ENCODE results near the gene SUCNR1.
"Not testable (repeated sequence)": the region's sequence is repeated elsewhere in the genome, so short reads cannot be mapped to it uniquely, and the experiment has no call there.

SUCNR1 gene

DNA sequence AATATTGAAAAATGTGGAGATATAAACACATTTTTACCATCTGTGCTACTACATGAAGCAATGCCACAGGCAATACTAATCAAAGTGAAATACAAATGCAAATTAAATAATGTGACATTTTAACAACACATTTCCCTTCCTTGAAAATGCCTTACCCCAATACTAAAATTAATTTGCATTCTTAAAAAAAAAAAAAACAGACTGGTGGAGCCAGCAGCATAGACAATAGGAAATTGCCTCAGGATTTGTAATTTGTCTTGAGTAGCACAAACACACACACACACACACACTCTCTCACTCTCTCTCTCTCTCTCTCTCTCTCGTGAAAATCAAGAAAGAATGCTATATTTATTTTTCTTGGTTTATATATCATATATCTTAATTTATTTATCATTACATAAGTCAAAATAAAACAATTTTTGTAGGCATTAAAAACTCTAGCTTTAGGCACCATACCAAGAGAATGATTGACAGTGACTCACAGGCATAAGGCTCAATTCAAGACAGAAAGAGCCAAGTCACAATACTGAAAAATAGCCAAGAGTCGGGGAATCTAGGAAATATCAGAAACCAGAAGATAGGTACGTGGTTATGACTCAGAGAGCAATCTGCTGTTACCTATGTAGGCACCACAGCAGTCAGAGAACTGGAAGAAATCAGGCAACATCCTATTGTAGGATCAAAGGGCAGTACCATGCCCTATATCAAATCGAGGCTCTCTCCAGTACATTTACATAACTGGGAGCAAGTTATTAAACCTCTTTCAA is 23.0 kb downstream of the SUCNR1 start:
- peak; percentile 48 for ATAC-seq
- TF ChIP-seq ZC3H10 (CRISPR knock-in tag; IDR thresholded peaks at IDR 0.05) (no peak), CSDC2 (CRISPR knock-in tag; IDR thresholded peaks at IDR 0.05) (no peak), PPARA (CRISPR knock-in tag; IDR thresholded peaks at IDR 0.05; ENCODE audit: borderline replicate concordance) (no peak), RARB (CRISPR knock-in tag; IDR thresholded peaks at IDR 0.05) (no peak), ZFP3 (CRISPR knock-in tag; IDR thresholded peaks at IDR 0.05) (no peak), ARNTL (CRISPR knock-in tag; IDR thresholded peaks at IDR 0.05; ENCODE audit: borderline replicate concordance, low read depth) (no peak), SNAI2 (CRISPR knock-in tag; IDR thresholded peaks at IDR 0.05) (no peak), ISL1 (CRISPR knock-in tag; IDR thresholded peaks at IDR 0.05) (no peak), TCF4 (CRISPR knock-in tag; IDR thresholded peaks at IDR 0.05; ENCODE audit: borderline replicate concordance) (no peak), GLIS3 (CRISPR knock-in tag; IDR thresholded peaks at IDR 0.05) (no peak), ZNF565 (CRISPR knock-in tag; conservative IDR thresholded peaks at IDR 0.05; ENCODE audit: low read depth) (no peak), BACH2 (CRISPR knock-in tag; IDR thresholded peaks at IDR 0.05; ENCODE audit: borderline replicate concordance) (no peak), TOX (CRISPR knock-in tag; IDR thresholded peaks at IDR 0.05; ENCODE audit: borderline replicate concordance) (no peak)
- TF ChIP-seq, protein P1, sequence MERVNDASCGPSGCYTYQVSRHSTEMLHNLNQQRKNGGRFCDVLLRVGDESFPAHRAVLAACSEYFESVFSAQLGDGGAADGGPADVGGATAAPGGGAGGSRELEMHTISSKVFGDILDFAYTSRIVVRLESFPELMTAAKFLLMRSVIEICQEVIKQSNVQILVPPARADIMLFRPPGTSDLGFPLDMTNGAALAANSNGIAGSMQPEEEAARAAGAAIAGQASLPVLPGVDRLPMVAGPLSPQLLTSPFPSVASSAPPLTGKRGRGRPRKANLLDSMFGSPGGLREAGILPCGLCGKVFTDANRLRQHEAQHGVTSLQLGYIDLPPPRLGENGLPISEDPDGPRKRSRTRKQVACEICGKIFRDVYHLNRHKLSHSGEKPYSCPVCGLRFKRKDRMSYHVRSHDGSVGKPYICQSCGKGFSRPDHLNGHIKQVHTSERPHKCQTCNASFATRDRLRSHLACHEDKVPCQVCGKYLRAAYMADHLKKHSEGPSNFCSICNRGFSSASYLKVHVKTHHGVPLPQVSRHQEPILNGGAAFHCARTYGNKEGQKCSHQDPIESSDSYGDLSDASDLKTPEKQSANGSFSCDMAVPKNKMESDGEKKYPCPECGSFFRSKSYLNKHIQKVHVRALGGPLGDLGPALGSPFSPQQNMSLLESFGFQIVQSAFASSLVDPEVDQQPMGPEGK (CRISPR knock-in tag; IDR thresholded peaks at IDR 0.05; ENCODE audit: borderline replicate concordance): no peak
- TF ChIP-seq, protein P2, sequence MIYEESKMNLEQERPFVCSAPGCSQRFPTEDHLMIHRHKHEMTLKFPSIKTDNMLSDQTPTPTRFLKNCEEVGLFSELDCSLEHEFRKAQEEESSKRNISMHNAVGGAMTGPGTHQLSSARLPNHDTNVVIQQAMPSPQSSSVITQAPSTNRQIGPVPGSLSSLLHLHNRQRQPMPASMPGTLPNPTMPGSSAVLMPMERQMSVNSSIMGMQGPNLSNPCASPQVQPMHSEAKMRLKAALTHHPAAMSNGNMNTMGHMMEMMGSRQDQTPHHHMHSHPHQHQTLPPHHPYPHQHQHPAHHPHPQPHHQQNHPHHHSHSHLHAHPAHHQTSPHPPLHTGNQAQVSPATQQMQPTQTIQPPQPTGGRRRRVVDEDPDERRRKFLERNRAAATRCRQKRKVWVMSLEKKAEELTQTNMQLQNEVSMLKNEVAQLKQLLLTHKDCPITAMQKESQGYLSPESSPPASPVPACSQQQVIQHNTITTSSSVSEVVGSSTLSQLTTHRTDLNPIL (CRISPR knock-in tag; IDR thresholded peaks at IDR 0.05; ENCODE audit: low read depth): no peak
- TF ChIP-seq, protein P3, sequence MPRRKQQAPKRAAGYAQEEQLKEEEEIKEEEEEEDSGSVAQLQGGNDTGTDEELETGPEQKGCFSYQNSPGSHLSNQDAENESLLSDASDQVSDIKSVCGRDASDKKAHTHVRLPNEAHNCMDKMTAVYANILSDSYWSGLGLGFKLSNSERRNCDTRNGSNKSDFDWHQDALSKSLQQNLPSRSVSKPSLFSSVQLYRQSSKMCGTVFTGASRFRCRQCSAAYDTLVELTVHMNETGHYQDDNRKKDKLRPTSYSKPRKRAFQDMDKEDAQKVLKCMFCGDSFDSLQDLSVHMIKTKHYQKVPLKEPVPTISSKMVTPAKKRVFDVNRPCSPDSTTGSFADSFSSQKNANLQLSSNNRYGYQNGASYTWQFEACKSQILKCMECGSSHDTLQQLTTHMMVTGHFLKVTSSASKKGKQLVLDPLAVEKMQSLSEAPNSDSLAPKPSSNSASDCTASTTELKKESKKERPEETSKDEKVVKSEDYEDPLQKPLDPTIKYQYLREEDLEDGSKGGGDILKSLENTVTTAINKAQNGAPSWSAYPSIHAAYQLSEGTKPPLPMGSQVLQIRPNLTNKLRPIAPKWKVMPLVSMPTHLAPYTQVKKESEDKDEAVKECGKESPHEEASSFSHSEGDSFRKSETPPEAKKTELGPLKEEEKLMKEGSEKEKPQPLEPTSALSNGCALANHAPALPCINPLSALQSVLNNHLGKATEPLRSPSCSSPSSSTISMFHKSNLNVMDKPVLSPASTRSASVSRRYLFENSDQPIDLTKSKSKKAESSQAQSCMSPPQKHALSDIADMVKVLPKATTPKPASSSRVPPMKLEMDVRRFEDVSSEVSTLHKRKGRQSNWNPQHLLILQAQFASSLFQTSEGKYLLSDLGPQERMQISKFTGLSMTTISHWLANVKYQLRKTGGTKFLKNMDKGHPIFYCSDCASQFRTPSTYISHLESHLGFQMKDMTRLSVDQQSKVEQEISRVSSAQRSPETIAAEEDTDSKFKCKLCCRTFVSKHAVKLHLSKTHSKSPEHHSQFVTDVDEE (CRISPR knock-in tag; IDR thresholded peaks at IDR 0.05): no peak
- TF ChIP-seq, protein P4, sequence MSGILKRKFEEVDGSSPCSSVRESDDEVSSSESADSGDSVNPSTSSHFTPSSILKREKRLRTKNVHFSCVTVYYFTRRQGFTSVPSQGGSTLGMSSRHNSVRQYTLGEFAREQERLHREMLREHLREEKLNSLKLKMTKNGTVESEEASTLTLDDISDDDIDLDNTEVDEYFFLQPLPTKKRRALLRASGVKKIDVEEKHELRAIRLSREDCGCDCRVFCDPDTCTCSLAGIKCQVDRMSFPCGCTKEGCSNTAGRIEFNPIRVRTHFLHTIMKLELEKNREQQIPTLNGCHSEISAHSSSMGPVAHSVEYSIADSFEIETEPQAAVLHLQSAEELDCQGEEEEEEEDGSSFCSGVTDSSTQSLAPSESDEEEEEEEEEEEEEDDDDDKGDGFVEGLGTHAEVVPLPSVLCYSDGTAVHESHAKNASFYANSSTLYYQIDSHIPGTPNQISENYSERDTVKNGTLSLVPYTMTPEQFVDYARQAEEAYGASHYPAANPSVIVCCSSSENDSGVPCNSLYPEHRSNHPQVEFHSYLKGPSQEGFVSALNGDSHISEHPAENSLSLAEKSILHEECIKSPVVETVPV (CRISPR knock-in tag; IDR thresholded peaks at IDR 0.05): no peak

DNA sequence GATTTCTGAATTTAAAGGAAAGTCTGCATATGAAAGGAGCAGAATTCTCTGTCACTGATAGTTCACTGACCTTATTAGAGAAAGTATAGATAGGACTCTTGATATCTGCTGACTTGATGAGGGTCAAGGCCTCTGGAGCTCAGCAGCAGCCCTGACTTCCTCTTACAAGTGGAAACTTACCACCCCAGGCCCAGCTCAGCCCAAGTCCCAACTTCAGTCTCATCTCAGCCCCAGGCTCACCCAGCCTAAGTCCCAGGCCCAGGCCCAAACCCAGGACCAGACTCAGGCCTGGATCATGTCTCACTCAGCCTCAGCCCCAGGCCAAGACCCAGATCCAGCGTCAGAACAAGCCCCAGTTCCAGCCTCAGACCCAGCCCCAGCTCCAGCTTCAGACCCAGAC is 24.7 kb downstream of the SUCNR1 start:
- not testable (repeated sequence) for ATAC-seq

DNA sequence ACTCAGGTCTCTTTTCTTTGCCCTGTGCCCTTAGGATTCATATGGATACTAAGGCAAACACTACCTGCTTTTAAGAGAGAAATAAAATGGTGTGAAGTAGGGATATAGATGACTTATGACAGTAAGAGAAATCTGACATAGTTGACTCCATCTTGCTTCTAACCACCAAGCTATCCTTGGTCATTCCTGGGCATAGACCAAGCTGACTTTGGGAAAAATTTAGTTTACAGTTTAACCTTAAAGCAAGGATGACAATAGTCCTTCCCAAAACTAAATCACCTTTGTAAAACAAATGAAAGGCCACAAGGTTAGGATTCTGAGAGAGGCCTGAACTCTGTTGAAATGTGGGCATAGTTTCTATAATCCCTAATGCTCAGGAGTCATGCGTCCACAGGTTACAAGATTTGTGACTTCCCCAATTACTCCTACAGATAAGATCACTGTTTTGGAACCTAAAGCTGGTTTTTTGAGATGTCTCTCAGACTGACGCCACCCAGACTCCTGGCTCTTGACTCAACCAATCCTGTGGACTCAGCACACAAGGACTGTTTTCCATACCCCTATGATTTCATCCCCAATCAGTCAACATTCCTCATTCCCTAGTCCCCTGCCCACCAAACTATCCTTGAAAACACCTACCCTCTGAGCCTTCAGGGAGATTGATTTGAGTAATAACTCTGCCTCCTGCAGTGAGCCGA is 25.3 kb downstream of the SUCNR1 start:
- ATAC-seq: not testable (repeated sequence)

DNA sequence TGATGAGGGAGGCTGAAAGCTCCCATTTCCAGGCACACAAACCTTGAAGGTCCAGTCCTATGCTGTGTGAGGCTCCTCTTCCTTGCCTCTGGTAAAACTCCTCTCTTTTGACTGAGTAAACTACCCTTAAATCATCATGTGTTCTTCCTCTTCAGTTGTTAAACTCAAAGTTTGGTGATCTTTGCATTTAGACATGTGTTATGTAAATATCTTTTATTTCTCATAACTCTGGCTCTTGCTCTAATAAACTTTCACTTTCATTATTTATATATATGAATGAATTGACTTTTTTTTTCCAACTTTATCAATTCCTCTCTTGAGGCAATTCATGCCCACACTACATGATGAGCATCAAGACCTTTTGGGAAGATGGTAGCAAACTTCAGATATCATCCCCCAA is 26.6 kb downstream of the SUCNR1 start:
- no peak for ATAC-seq

DNA sequence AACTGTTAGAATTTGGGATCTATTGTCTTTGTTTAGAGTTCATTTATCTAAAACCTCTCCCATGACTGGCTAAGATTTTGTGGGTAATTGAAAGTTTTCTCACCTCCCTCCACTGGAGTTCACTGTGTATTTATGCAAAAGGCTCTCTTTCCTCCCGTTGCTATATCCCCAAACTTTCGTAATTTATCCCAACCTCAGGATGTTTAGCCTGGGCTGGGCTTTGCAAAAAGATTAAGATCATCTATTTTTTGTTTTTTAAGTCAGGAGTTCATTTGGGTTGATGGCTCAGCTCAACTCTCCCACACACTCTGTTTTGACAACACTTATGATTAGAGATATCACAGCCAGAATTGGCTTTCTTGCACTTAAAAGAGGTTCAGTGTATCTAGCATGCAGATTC is 27.0 kb downstream of the SUCNR1 start:
- ATAC-seq: no peak
- no peak for TF ChIP-seq ESRRG (CRISPR knock-in tag; IDR thresholded peaks at IDR 0.05)
- no peak for TF ChIP-seq ISL1 (CRISPR knock-in tag; IDR thresholded peaks at IDR 0.05)
- no peak for TF ChIP-seq ARNTL (CRISPR knock-in tag; IDR thresholded peaks at IDR 0.05; ENCODE audit: borderline replicate concordance, low read depth)
- no peak for TF ChIP-seq TOX (CRISPR knock-in tag; IDR thresholded peaks at IDR 0.05; ENCODE audit: borderline replicate concordance)
- TF ChIP-seq PPARA (CRISPR knock-in tag; IDR thresholded peaks at IDR 0.05; ENCODE audit: borderline replicate concordance): no peak
- no peak for TF ChIP-seq RARB (CRISPR knock-in tag; IDR thresholded peaks at IDR 0.05)
- no peak for TF ChIP-seq ZC3H10 (CRISPR knock-in tag; IDR thresholded peaks at IDR 0.05)
- TF ChIP-seq, protein P5, sequence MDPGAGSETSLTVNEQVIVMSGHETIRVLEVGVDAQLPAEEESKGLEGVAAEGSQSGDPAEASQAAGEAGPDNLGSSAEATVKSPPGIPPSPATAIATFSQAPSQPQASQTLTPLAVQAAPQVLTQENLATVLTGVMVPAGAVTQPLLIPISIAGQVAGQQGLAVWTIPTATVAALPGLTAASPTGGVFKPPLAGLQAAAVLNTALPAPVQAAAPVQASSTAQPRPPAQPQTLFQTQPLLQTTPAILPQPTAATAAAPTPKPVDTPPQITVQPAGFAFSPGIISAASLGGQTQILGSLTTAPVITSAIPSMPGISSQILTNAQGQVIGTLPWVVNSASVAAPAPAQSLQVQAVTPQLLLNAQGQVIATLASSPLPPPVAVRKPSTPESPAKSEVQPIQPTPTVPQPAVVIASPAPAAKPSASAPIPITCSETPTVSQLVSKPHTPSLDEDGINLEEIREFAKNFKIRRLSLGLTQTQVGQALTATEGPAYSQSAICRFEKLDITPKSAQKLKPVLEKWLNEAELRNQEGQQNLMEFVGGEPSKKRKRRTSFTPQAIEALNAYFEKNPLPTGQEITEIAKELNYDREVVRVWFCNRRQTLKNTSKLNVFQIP (CRISPR knock-in tag; IDR thresholded peaks at IDR 0.05; ENCODE audit: borderline replicate concordance, low read depth): no peak
- no peak for TF ChIP-seq ZNF565 (CRISPR knock-in tag; conservative IDR thresholded peaks at IDR 0.05; ENCODE audit: low read depth)
- TF ChIP-seq GLIS3 (CRISPR knock-in tag; IDR thresholded peaks at IDR 0.05): no peak
- no peak for TF ChIP-seq OSR1 (CRISPR knock-in tag; IDR thresholded peaks at IDR 0.05)
- TF ChIP-seq ZFP30 (CRISPR knock-in tag; IDR thresholded peaks at IDR 0.05): no peak
- TF ChIP-seq, protein P1 (CRISPR knock-in tag; IDR thresholded peaks at IDR 0.05; ENCODE audit: borderline replicate concordance): no peak

More for the DNA sequence above, 26.6 kb downstream of the SUCNR1 start:
- TF ChIP-seq ZFP3 (CRISPR knock-in tag; IDR thresholded peaks at IDR 0.05) (no peak), BACH2 (CRISPR knock-in tag; IDR thresholded peaks at IDR 0.05; ENCODE audit: borderline replicate concordance) (no peak)
